ENCODE measurements around the gene GRM1.

DNA sequence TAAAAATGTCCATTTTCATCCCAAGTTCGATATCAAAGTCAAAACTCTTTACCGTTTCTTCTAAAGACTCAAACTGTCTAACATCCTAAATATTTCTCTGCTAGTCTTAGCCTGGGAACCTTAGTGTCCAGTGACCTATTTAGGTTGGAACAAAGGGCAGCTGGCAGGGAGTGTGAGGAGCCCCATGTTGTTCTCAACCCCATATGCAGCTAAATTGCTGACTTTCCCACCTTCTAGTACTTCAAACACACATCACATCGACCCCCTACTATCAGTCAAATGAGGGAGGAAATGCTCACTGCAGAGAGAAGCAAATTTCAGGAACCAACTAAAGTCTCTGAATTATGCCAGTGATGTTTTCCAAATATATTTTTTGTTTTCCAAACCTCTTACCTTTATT lies 322.2 kb downstream of the GRM1 start:
- no peak for TF ChIP-seq SP1 (IDR thresholded peaks at IDR 0.05)
- no peak for TF ChIP-seq ZNF384 (IDR thresholded peaks at IDR 0.05)
- TF ChIP-seq SUZ12 (IDR thresholded peaks at IDR 0.05): no peak
- TF ChIP-seq LEF1 (IDR thresholded peaks at IDR 0.05; ENCODE audit: borderline replicate concordance): no peak
- no peak for TF ChIP-seq BHLHE40 (IDR thresholded peaks at IDR 0.05; ENCODE audit: borderline replicate concordance)
- no peak for TF ChIP-seq L3MBTL2 (conservative IDR thresholded peaks at IDR 0.05)
- TF ChIP-seq ARNT (IDR thresholded peaks at IDR 0.05): no peak
- TF ChIP-seq FOXM1 (IDR thresholded peaks at IDR 0.05; ENCODE audit: borderline replicate concordance): no peak
- no peak for TF ChIP-seq FOXA1 (IDR thresholded peaks at IDR 0.05)
- TF ChIP-seq FOXK2 (IDR thresholded peaks at IDR 0.05): no peak
- TF ChIP-seq NFRKB (IDR thresholded peaks at IDR 0.05): no peak
- TF ChIP-seq, protein P1, sequence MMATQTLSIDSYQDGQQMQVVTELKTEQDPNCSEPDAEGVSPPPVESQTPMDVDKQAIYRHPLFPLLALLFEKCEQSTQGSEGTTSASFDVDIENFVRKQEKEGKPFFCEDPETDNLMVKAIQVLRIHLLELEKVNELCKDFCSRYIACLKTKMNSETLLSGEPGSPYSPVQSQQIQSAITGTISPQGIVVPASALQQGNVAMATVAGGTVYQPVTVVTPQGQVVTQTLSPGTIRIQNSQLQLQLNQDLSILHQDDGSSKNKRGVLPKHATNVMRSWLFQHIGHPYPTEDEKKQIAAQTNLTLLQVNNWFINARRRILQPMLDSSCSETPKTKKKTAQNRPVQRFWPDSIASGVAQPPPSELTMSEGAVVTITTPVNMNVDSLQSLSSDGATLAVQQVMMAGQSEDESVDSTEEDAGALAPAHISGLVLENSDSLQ (IDR thresholded peaks at IDR 0.05): no peak
- no peak for TF ChIP-seq TARDBP (IDR thresholded peaks at IDR 0.05)
- no peak for TF ChIP-seq HDGF (IDR thresholded peaks at IDR 0.05; ENCODE audit: borderline replicate concordance)
